K562 (cell line): ENCODE measurements around the gene LAMTOR1. TPM values are rescaled to one million over a fixed set of nuclear protein-coding genes. Genes with fewer than 3 reads are reported as not detected.

Experiments
- ATAC-seq: fragments of 200-7000 bp; cut with Tn5 transposase; 3 replicates; pipeline ENCODE4 v1.9.1; 2020; ENCODE audit warnings: moderate library complexity
- BruUV-seq: library from RNA; stranded (reverse); fragments of 400-500 nt; replicated peaks from 2 replicates; lab custom pipeline; 2021; lab: Mats Ljungman, UMichigan
- CTCF ChIA-PET: fragments of 300-600 bp; formaldehyde crosslinking; extraction: SDS; loops from one replicate; lab custom pipeline; 2021; ENCODE audit warnings: low intra/inter-chr PET ratio; lab: Yijun Ruan, JAX
- POLR2A ChIA-PET: fragments of 300-600, 350-650 bp; sonication (Branson Sonifier 250); formaldehyde crosslinking; extraction: SDS; loops from one replicate; lab custom pipeline; 2021; ENCODE audit warnings: antibody characterized with exemption, inconsistent platforms; lab: Yijun Ruan, JAX
- DNase-seq, 4 experiments: peaks; one replicate each; pipeline versions ENCODE4 v3.0.0 to v3.0.0-alpha.2; 2011 to 2018; ENCODE audit warnings: low spot score in 3 of 4, mixed read lengths in 3 of 4; ENCODE audit errors: extremely low read depth in 1 of 4
- FAIRE-seq: peaks from 2 replicates; lab custom pipeline; 2011; peaks lifted over from hg19 to GRCh38; lab: Jason Lieb, UNC
- H2AFZ ChIP-seq: 2 replicates; pipeline ENCODE4 v1.6.0; 2011; ENCODE audit warnings: low read depth, low read length, control low read depth, inconsistent platforms
- H3K27ac ChIP-seq: fragments of 200-600 bp; 3 replicates; pipeline ENCODE4 v1.8.0; 2011; ENCODE audit warnings: low read depth, mild to moderate bottlenecking, control low read depth, inconsistent platforms, low read length, moderate library complexity, mixed read lengths; ENCODE audit errors: extremely low read depth
- H3K27me3 ChIP-seq, 2 experiments: fragments of 300-600 bp in 1 of 2; 2 replicates in 1 of 2; 3 replicates in 1 of 2; pipeline versions ENCODE4 v1.6.0 to v1.8.0; 2011; ENCODE audit warnings: inconsistent platforms in 2 of 2, low read length in 2 of 2, mild to moderate bottlenecking in 1 of 2, mixed read lengths in 1 of 2, moderate library complexity in 1 of 2; ENCODE audit not compliant: control insufficient read depth in 2 of 2, insufficient read depth in 2 of 2
- H3K36me3 ChIP-seq: fragments of 300-600 bp; 3 replicates; pipeline ENCODE4 v1.8.0; 2011; ENCODE audit warnings: mild to moderate bottlenecking, low read length, inconsistent platforms; ENCODE audit not compliant: control insufficient read depth, insufficient read depth
- H3K4me1 ChIP-seq, 2 experiments: fragments of 200-600 bp in 1 of 2; replicated peaks in 1 of 2; 2 replicates in 1 of 2; 3 replicates in 1 of 2; pipeline versions ENCODE4 v1.5.1 to v1.8.0; 2011; ENCODE audit warnings: inconsistent platforms in 2 of 2, low read length in 2 of 2, mild to moderate bottlenecking in 1 of 2, mixed read lengths in 1 of 2, moderate library complexity in 1 of 2; ENCODE audit not compliant: control insufficient read depth in 2 of 2, insufficient read depth in 2 of 2
- H3K4me2 ChIP-seq: 2 replicates; pipeline ENCODE4 v1.6.1; 2011; ENCODE audit warnings: low read length, control low read depth, inconsistent platforms, mixed read lengths; ENCODE audit not compliant: insufficient read depth
- H3K4me3 ChIP-seq: fragments of 200-600 bp; sonication (generic), shearing (Covaris generic); 2 replicates; pipeline ENCODE4 v1.5.1; 2016; ENCODE audit warnings: control low read depth, inconsistent platforms
- H3K79me2 ChIP-seq: fragments of 200-600 bp; 3 replicates; pipeline ENCODE4 v1.8.0; 2011; ENCODE audit warnings: low read length, inconsistent platforms; ENCODE audit not compliant: control insufficient read depth, insufficient read depth
- H3K9ac ChIP-seq, 2 experiments: 2 replicates each; pipeline versions ENCODE4 v1.6.0 to v1.6.1; 2011; ENCODE audit warnings: low read depth in 2 of 2, low read length in 2 of 2, control low read depth in 1 of 2, inconsistent platforms in 1 of 2, mild to moderate bottlenecking in 1 of 2, mixed read lengths in 1 of 2; ENCODE audit not compliant: insufficient read depth in 1 of 2
- H3K9me1 ChIP-seq: one replicate; pipeline ENCODE4 v1.6.0; 2011; ENCODE audit warnings: inconsistent platforms, mild to moderate bottlenecking, low read length, moderate library complexity; ENCODE audit not compliant: control insufficient read depth, insufficient read depth
- H3K9me3 ChIP-seq: replicated peaks from 2 replicates; pipeline ENCODE4 v1.5.1; 2011; ENCODE audit warnings: low read depth, low read length, inconsistent platforms; ENCODE audit not compliant: control insufficient read depth, insufficient read depth
- H4K20me1 ChIP-seq: replicated peaks from 2 replicates; pipeline ENCODE4 v1.6.1; 2011; ENCODE audit warnings: low read length, inconsistent platforms, mixed read lengths; ENCODE audit not compliant: control insufficient read depth, insufficient read depth
- ATF1 ChIP-seq, 2 experiments: fragments of 450-650 bp in 1 of 2; IDR thresholded peaks; 2 replicates each; pipeline ENCODE4 v1.6.1; 2016; ENCODE audit warnings: missing compliant biosample characterization in 1 of 2, missing genetic modification characterization in 1 of 2
- SIRT6 ChIP-seq: IDR thresholded peaks from one replicate; pipeline ENCODE4 v1.6.1; 2012; ENCODE audit warnings: low read depth, mild to moderate bottlenecking, control low read depth, inconsistent platforms, low read length, moderate library complexity
- TAF1 ChIP-seq: IDR thresholded peaks from 2 replicates; pipeline ENCODE4 v1.6.1; 2011; ENCODE audit warnings: mild to moderate bottlenecking, low read length, moderate library complexity; ENCODE audit not compliant: insufficient read depth, control insufficient read depth, severe bottlenecking; ENCODE audit errors: extremely low read depth
- ZC3H11A ChIP-seq: IDR thresholded peaks from 2 replicates; pipeline ENCODE4 v1.6.1; 2012; ENCODE audit warnings: low read depth, low read length, improper control_type of control experiment
- in situ Hi-C: fragments of 300-500 bp; cut with MboI; formaldehyde crosslinking; loops from 4 replicates; pipeline ENCODE4 v1.15.0; 2018; ENCODE audit warnings: inconsistent platforms, mixed read lengths
- intact Hi-C: fragments of 100-400 bp; cut with micrococcal nuclease; formaldehyde crosslinking; loops from 2 replicates; pipeline ENCODE4 v1.14.2; 2022
- polyA plus RNA-seq, 8 experiments: library from polyadenylated mRNA; depleted of rRNA in 4 of 8; stranded (reverse) in 5 of 8; unstranded in 3 of 8; fragments of >200 nt; fragmentation: Nextera tagmentation in 2 of 8; fragmentation: Illumina TruSeq in 1 of 8; extraction: Ambion mirVana in 2 of 8; extraction: Trizol in 1 of 8; gene quantifications; 2 replicates each; pipeline versions ENCODE4 v1.2.1 to v1.2.3, GENCODE V29; 2011 to 2014; ENCODE audit warnings: inconsistent platforms in 1 of 8, missing spikeins in 1 of 8
- total RNA-seq, 7 experiments: library from RNA; depleted of rRNA in 6 of 7; stranded (reverse); fragments of >200 nt in 6 of 7; fragmentation: Illumina TruSeq in 2 of 7; extraction: Trizol in 2 of 7; gene quantifications; 2 replicates each; pipeline versions ENCODE4 v1.2.1 to v1.2.3, GENCODE V29; 2011 to 2021; ENCODE audit warnings: low replicate concordance in 1 of 7
- TF ChIP-seq, protein P1 (sequence below): fragments of 450-650 bp; IDR thresholded peaks from one replicate; pipeline ENCODE4 v1.6.1; 2018; ENCODE audit warnings: mild to moderate bottlenecking, moderate library complexity; ENCODE audit not compliant: partially characterized antibody

LAMTOR1 gene
- total and polyA plus RNA-seq, 9 of the 15 experiments (the other 6 are each of a cell fraction or from before 2014, with no cell fraction given): 62.6 to 104 (median 85.3) TPM

DNA sequence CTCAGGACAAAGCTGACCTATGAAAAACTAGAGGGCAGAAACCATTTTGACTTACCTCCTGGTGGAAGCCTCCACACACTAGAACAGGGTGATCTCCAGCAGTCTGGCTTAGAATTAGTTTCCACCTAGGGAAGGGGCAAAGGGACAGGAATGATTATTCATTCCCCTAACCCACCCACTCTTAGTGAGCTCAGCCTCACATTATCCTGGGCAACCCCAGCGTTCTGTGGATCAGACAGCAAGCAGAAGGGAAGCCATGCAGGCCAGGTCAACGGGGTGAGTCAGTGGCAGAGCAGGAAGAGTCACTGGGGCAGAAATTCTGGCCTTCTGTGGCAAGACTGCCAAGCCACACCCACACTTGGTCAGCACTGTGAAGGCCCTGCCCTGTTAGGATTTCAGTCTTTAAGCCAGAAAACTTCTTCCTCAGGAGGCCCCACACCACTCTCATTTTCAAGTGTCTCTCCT is 33.3 kb downstream of the LAMTOR1 start (continued):
- no peak for TF ChIP-seq ATF1 (CRISPR knock-in tag; IDR thresholded peaks at IDR 0.05)
- no peak for TF ChIP-seq ATF1 (tag; IDR thresholded peaks at IDR 0.05)
- TF ChIP-seq, protein P1, sequence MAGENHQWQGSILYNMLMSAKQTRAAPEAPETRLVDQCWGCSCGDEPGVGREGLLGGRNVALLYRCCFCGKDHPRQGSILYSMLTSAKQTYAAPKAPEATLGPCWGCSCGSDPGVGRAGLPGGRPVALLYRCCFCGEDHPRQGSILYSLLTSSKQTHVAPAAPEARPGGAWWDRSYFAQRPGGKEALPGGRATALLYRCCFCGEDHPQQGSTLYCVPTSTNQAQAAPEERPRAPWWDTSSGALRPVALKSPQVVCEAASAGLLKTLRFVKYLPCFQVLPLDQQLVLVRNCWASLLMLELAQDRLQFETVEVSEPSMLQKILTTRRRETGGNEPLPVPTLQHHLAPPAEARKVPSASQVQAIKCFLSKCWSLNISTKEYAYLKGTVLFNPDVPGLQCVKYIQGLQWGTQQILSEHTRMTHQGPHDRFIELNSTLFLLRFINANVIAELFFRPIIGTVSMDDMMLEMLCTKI: no peak

DNA sequence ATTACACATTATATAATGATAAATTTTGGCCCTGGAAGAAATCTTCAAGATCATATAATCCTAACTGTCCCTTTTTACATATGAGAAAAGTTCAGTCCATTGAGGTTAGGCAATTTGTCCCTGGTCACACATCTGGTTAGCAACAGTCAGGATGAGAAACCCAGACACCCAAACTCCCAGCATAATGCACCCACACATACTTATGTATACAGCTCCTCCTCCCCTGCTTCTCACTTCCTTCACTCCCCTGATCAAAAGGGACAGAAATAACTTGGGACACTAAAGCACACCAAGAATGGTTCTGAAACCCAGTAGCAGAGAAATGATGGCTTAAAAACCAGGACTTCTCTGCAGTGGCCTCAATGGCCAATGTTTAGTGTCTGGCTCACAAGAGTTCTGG is 33.9 kb downstream of the LAMTOR1 start:
- POLR2A ChIA-PET: interaction anchor here (1.1 to 3.1 kb wide), 2 partner anchors 9 to 10 kb away, joined by 4 to 13 read pairs; no protein-coding TSS in a partner anchor
- Histone ChIP-seq H3K27me3 (no peaks in the 10 kb centered on the region), H3K4me3 (no peak overlapping the region), H3K9me3 (no peaks in the 10 kb centered on the region), H3K36me3 (peaks cover 52% of the 10 kb centered on the region), H3K79me2 (peaks cover 75% of the 10 kb centered on the region), H3K9me1 (peaks cover 4% of the 10 kb centered on the region), H4K20me1 (no peaks in the 10 kb centered on the region; the same call in 1 of the 2 replicates)
- in situ Hi-C loops: no loop called here
- peak; percentile 19; the same call in 2 of the 3 replicates for ATAC-seq
- TF ChIP-seq TAF1: no peak
- no peak for TF ChIP-seq SIRT6
- no peak for TF ChIP-seq ZC3H11A
- TF ChIP-seq, all 486 proteins: peak for 0
- no peak overlapping the region for H3K4me2 ChIP-seq
- DNase-seq (no peak), FAIRE-seq (no peak)
- no peak overlapping the region for H2AFZ ChIP-seq
- peak overlapping the region in 1 of 2 experiments; percentile 16; a peak in 1 of 4 replicates for H3K9ac ChIP-seq
- intact Hi-C loops: no loop called here
- no TSS peak for BruUV-seq
- peak overlapping the region; percentile 64; the same call in 2 of the 3 replicates for H3K27ac ChIP-seq
- H3K4me1 ChIP-seq: peaks cover 8 to 11% of the 10 kb centered on the region in 2 experiments; a peak in 4 of 5 replicates
- CTCF ChIA-PET: no interaction called here
